CD4-positive, alpha-beta T cell treated with Interleukin-4 for 4 hours (primary cell): ENCODE data around the gene SH2D5.

Experiments
- DNase-seq: peaks from one replicate; pipeline ENCODE4 v3.0.0-alpha.2; 2020

Gene SH2D5

DNA sequence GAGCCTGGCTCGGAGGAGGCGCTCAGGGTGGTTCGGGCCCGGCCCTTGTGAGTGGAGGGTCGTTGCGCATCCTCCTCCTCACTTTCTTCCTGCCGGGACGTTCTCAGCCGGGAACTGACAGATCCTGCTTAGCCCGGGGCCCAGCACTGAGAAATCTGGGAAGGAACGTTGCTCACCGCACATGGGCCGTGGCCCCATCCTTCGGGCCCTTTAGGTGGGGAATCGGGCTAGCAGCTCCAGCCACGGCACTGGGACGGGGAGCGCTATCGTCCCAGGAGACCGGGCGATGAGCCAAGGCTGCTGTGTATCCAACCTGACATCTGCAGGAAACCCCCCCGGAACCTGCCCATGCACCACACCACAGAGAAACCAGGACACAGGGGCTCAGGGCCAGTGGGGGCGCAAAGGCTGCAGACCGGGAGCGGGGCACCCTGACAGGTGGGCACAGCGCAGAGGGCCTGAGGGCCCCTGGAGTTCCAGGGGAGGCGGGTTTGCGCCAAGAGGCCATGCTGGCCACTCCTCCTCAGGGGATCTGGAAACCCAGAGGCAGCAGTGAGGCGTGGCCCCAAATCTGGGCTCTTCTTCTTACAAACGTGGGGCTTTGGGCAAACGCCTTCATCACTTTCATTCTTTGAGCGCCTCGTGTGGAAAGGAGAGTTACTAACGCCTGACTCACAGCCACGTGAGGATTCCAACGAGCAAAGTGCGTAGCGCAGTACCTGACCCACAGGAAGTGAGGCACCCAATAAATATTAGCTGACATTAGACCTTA is at the start of gene SH2D5:
Gene SH2D5 (minus strand): TSS at position 116 of the 772 bp plus-strand sequence. CDS start 4,659 bp downstream, outside the sequence.
- peak; percentile 79 for DNase-seq

DNA sequence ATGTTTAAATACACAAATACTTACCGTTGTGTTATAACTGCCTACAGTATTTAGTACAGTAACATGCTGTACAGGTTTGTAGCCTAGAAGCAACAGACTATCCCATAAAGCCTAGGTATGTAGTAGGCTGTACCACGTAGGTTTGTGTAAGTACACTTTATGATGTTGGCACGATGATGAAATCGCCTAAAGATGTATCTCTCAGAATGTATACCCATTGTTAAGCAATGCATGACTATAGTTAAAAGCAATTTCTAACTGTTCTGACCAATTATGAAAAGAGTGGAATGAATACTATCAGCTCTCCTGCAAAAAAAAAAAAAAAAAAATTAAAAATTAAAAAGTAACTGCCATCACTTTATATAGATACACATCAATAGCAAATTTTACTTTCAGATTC is 43.2 kb upstream of the SH2D5 start:
- DNase-seq, result no peak

DNA sequence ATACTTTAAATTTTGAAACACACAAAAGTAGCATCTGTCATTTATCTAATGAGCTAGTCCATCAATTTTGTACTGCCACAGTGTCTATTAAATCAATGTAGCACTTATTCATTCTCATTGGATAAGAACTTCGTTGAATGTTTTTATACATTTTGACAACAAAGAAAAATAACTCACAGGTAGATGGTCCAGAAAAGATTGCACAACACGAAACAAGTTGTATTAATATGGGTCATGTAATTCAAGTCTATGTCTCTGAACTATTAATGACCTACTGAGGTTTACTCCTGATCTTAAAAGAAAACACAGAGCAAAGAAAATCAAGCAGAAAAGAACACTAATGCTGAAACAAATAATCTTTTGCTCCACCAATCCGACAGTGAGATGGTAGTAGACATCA is 39.3 kb upstream of the SH2D5 start:
- no peak for DNase-seq

DNA sequence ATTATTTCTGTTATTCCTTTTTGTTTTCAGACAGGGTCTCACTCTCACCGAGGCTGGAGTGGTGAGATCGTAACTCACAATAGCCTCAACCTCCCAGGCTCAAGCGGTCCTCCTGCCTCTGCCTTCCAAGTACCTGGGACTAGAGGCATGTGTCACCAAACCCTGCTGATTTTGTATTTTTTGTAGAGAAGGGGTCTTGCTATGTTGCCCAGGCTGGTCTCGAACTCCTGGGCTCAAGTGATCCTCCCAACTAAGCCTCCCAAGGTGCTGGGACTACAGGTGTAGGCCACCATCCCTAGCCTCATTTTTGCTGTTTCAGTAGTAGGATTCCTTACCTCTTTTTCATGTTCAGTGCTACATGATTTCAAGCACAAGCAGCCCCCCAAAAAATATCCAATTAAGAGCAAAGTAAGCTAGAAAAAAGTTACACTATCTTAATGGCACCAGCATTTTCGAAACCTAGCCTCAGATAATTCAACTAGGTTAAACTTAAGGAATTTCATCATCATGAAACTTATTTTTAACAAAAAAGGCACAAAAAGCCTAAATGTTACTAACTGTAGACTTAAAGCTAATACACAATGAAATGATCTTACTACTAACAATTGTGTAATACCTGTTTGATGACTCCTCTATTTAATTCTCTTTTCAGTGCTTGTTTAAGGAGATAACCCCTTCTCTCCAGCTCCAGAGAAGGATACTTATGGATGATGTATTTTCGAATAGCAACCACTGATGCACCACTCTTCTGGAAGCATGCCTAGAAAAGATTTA is 38.0 kb upstream of the SH2D5 start:
- DNase-seq, result no peak

DNA sequence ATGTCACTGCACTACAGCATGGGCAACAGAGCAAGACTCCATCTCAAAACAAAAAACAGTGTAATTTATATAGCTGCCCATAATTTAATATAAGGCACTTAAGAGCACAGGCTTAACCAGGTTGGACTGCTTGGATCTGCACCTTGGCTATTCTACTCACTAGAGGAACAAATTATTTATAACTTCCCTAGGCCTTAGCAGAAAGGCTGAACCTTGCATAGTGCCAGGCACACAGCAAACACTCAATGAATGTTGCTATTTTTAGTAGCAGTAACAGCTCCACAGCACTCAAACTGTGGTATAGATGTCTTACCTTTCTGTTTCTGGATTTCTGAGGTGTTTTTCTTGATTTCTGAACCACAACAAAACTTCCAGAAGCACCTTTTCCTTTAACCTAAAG is 34.8 kb upstream of the SH2D5 start:
- no peak for DNase-seq

DNA sequence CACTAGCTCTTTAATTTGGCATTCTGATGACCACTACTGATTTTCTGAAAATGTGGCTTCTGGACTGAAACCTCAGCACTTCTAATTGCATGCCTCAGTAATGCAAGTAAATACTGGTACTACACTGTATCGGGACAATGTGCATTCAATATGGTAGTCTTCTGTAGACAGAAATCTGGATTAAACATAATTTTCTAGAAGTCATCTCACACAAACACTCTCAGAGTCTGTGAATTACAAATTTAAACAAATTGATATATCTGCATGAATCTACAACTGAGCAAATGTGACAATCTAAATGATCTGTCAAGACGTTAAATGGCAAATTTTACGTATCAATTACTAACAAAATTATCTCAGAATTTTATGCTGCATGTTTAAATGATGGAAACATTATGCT is 30.9 kb upstream of the SH2D5 start:
- DNase-seq, result no peak

DNA sequence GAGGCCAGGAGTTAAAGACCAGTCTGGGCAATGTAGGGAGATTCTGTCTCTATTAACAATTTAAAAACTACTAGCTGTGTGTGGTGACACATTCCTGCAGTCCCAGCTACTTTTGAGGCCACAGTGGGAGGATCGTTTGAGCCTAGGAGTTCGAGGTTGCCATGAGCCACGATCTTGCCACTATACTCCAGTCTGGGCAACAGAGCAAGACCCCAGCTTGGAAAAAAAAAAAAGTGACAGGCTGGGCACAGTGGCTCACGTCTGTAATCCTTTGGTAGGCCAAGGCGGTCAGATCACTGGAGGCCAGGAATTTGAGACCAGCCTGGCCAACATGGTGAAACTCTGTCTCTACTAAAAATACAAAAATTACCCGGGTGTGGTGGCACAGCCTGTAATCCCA is 27.8 kb upstream of the SH2D5 start:
- no peak for DNase-seq

DNA sequence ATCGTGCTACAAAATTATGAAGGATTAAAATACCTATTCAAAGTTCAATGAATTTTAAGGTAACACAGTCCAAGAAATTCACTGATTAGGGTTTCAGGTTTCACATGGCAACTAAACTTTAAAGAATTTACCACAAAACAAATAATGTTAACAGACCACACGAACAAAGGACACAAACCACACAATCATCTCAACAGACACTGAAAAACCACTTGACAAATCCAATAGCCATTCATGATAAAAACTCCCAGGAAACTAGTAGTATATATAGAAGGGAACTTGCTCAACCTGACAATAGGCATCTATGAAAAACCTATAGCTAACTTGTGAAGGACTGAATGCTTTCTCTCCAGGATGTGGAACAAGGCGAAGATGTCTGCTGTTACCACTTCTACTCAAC is 21.1 kb upstream of the SH2D5 start:
- DNase-seq, result no peak

DNA sequence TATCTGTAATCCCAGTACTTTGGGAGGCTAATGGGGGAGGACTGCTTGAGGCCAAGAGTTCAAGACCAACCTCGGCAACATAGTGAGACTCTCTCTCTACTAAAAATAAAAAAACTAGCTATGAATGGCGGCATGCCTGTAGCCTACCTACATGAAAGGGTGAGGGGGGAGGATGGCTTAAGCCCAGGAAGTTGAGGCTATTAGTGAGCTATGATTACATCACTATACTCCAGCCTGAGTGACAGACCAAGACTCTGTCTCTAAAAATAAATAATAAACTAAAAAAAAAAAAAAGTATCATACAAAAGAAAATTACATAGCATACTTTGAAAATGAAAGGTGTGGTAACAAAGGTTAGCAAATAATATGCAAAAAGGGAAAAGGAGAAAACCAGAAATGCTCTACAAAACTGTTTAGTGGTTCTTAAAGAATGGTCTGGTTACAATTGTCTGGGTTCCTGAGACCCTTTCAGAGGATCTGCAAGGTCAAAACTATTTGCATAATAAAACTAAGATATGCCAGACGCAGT is 19.0 kb upstream of the SH2D5 start:
- DNase-seq, result no peak

DNA sequence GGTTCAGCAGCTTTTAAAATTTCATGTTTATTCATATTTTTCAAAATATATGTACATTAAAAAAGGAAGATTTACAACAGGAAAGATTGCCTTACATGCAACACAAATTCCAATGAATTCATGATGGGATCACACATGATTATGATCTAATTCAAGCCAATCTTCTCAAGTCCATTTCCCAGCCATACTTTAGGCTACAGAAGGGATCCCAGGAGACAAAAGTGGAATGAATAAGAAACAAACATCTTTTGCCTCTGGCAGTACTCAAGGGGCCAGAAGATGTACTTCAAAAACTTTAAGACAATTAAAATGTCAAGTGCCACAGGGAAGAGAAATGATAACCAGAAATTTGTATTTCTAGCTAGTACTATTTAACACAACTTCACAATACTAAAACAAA is 10.2 kb upstream of the SH2D5 start:
- DNase-seq, result no peak

DNA sequence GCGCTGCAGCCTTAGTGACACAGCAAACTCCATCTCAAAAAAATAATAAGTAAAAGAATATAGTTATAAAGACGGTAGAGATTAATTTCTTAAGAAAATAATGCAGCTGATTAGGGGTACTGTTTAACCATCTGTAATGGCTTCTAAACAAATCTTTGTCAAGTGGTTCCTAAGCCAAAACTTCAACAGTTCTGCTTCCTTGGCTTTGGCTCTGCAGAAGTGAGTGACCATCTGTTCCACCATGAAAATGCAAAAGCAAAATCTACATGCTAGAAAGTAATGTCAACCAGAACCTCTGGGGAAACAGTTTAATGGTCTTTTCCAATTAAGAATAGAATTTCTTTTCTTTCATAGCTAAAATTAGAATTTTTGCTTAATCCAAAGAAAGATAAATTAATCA is 8.3 kb upstream of the SH2D5 start:
- no peak for DNase-seq

DNA sequence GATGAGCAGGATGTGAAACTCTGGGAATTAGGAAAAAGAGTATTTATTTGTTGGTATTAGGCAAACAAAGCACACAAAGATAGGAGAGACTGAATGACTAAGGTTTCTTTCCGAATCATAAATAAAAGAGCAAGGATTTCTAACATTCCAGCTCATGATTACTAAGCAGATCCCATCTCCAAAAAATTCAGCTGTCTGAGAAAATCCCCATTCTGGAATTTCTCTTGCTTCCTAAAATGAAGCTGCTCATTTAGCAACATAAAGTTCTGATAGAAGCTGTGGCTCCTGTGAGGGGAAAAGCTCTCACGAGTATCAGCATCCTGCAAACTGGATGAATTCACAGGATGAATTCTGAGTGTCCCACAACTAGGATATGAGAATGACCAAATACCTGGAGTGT is 6.7 kb upstream of the SH2D5 start:
- DNase-seq, result no peak

DNA sequence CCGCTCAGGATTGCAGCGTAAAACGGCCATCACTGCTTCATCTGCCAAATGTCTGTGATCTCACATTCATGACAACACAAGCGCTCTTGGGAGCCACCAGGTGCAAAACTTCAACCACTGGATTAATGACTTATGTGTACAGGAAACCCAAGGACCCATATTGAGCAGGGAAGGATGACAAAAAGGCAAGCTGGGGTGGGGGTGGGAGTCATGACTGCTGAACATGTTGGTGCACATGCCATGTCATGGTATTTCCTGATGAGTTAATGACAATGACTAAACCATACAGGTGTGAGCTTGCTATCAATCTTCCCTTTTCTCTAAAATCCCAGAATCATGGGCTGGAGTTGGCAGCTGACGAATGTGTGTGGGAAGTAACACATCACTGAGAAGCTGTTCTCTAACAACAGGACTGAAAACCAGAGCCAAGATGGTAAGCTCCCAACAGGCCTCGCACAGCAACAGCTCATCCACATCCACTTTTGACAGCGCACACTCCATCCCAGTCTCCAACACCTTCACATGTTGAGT is 3.1 kb upstream of the SH2D5 start:
- no peak for DNase-seq

DNA sequence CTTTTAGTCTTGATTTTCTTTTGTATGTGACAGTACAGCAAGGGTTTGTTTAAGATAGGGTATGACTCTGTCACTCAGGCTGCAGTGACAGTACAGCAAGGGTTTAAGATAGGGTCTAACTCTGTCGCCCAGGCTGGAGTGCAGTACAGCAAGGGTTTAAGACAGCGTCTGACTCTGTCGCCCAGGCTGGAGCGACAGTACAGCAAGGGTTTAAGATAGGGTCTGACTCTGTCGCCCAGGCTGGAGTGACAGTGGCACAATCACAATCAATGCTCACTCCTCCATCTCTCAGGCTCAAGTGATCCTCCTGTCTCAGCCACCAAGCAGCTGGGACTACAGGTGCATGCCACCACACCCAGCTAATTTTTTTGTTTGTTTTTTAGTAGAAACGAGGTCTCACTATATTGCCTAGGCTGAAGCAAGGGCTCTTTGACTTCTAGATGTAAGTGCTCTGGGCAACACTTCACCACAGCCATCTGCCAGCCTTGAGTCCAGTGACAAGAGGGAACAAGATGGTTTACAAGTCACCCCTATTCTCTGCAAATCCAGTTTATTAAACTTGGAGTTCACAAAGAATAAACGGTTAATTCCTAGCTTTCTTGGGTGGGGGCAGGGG is 965 bp upstream of the SH2D5 start:
- DNase-seq, result no peak

DNA sequence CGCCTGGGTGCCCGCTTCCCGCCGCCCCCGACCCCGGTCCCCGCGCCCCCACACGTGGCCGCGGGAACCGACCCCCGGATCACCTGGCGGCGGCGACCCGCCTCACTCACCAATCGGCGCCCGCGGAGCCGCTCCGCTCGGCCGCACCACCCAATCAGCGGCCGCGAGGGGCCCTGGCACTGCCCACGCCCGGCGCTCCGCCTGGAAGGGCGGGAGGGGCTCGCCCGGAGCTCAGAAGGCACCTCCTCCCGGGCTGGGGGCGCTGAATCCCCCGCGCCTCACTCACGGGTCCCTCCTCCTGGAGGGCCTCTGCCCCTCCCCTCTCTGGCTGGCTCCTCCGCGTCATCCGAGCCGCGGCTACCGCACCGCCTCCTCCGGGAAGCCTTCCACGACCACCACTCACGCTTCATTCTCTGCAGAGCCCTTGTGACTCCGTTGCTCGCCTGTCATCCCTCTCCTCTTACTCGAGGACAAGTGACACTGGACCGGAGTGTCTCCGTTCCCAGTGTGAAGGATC is 374 bp downstream of the SH2D5 start:
- peak; percentile 42 for DNase-seq

DNA sequence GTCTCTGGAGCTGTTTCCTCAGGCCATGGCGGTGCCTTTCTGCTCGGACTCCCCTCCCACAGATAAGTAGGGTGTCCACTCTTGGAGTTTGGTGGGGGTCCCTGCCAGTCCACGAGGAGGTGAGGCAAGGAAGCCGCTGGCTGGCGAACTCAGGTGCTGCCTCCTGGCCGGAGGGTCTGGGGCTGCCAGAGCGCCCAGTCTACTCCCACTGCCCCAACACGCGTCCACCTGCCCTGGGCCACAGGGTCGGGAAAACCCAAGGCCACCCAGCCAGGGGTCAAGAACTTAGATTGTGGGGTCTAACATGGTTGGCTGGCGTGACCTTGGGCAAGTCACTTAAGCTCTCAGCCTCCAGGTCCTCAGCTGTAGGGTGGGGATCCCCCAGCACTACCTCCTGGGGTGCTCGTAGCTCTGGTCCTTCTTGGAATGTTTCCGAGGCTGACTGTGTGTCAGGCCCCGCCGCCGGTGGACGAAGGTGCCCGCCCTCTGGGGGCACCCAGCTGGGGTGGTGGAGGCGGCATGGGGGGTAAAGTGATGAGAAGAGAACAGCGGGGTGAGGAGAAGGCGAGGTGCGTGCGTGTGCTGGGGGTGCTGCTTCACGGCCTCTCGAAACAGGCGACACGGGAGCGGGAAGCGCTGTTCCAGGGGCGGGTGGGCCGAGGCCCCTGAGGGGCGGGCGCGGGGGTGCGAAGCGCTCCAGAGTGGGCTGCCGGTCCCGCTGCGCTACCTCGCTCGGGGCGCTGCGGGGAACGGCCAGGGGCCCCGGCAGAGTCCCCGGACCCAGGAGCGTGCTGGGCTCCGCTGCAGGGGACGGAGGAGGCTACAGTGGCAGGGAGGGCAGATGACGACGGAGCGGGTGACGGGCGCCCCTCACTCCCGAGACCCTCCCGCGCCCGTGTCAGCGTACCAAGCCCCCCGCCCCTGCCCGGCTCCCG is 1.2 kb downstream of the SH2D5 start:
- no peak for DNase-seq

DNA sequence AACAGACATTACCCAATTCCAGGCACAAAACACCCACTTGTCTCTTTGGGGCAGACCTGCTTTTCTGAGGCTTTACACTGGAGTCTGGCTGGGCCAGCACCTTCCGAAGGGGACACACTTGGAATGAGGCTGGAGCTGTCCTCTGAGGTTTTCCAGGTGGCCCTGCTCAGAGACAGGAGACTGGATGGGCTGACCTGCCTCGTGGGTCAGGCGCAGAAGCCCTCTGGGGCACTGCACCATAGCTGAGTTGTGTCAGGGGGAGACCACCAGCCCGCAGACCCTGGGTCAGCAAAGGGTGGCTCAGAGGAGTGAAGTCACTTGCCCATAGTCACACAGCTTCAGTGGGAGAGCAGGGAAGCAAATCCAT is 1.8 kb downstream of the SH2D5 start:
- DNase-seq, result no peak

DNA sequence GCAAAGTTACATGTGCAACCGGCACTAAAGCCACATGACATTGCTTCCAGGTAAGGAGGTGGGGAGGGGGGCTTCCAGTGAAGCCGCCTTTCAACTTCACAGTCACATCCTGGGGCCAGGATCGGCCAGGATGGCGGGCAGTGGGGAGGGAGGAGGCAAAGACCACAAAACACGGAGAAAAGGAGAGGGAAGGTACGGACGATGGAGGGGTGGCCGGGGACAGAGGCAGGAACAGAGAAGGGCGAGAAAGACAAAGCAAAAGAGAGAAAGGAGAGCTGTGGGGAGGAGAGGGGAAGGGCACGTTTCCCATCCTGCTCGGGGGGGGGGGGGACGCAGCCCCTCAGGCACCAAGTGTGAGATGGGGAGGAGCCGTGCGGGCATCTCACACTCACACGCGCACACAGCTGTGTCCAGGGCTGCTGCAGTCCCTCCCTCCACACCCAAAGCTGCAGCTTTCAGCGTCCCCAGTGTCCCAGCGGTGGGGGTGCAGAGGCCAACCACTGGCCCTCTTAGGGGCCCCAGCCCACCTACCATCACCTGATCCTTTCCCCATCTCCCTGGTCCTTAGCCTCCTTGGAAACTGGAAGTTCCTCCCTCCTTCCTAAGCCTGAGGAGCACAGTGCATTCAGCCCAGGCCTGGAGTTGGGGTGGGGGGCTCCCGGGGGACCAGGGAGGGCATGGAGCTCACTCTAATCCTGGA is 2.4 kb downstream of the SH2D5 start:
- DNase-seq, result no peak

DNA sequence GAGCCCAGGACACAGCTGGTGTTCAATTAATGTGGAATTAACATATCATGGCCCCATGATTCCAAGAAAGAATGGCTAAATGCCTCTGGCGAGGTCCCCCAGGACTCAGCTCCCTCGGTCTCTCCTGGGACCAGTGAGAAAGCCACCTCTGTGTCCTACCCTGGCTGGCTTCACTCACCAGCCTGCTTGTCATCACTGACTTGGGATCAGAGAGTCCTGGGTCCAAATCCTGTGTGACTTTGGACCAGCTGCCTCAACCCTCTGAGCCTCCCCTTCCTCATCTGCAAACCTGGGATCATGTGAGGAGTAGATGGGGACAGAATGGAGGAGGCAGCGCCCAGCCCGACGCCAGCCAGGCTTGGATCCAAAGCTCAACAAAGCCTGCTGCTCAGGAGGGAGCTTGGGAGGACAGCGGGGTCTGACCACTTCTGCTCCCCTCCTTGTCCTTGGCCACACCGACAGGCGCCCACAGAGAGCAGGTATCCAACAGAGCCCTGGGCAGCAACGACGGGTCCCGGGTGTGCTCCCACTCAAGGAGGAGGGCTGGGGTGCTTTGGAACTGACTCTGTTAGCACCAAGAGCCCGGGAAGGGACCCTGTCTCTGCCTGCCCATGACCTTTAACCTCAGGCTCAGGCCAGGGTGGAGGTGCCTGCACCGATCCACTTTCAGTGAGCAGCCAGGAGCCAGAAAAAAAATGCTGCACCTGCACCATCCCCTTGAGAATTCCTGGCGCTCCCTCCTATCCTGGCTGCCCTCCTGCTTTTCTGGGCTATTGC is 3.2 kb downstream of the SH2D5 start:
- no peak for DNase-seq

DNA sequence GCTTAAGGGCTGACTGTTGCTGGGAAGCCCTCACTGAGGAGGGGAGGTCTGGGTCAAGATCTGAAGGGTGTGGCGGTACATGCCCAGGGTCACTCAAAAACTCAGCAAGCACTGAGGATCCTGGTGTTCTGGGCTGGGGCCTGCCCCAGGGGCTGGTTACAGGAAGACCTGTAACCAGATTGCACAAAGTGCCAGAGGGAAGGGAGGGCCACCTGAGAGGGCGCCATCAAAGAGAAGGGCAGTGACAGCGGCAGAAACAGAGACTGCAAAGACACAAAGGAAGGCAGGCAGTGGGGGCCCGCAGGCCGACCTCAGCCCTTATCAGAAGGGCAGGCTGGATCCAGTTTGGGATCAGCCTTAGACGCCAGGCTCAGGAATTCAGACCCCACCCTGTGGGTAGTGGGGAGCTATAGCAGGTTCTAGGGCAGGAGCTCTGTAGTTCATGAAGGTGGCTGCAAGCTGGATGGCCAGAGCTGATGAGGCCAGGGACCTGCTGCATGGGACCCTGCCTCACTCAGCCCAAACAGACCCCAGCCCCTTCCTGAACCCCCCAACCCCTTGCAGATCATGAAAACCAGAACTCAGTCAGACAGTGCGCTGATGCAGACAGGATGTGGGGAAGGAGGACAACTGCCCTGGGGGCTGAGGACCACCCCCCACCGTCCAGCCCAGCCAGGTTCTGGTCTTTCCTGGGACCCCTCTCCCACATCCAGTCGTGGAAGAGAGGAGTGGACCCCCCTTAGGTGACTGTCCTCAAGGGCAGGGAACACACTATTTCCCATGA is 3.9 kb downstream of the SH2D5 start:
- no peak for DNase-seq
